Transverse colon (tissue), 4 donors: ENCODE measurements around the gene SIGLEC15.

Source experiments
- CTCF ChIP-seq, 5 experiments: fragments of 200-600 bp in 3 of 5; fragments of 450-650 bp in 2 of 5; sonication (generic) in 3 of 5; IDR thresholded peaks; 1 replicate in 2 of 5; 2 replicates in 3 of 5; pipeline ENCODE4 v1.5.1; 2016 to 2017; ENCODE audit warnings: antibody characterized with exemption in 5 of 5, inconsistent platforms in 3 of 5, mild to moderate bottlenecking in 2 of 5, moderate library complexity in 1 of 5
- POLR2A ChIP-seq: fragments of 450-650 bp; IDR thresholded peaks from one replicate; pipeline ENCODE4 v1.6.1; 2016; ENCODE audit warnings: antibody characterized with exemption, mild to moderate bottlenecking, moderate library complexity
- POLR2AphosphoS5 ChIP-seq, 3 donors: sonication (generic); formaldehyde crosslinking; IDR thresholded peaks; one replicate each; pipeline ENCODE4 v1.6.1; 2016; ENCODE audit warnings: antibody characterized with exemption in 3 of 3

- TF ChIP-seq POLR2A (no peak), CTCF (IDR thresholded peaks at IDR 0.05) (no peak), POLR2AphosphoS5 (IDR thresholded peaks at IDR 0.05) (no peak)
Measured at GRCh38 chr18:45820106-45820745, 5.2 kb upstream of the SIGLEC15 start.
